Mammary epithelial cell (primary cell): ENCODE data around the gene PAPSS2.

ENCODE experiments used
- CTCF ChIP-seq, 2 donors: IDR thresholded peaks in 1 of 2; conservative IDR thresholded peaks in 1 of 2; 2 replicates each; pipeline ENCODE4 v1.5.1; 2011 to 2012; ENCODE audit warnings: inconsistent platforms in 2 of 2, low read length in 2 of 2, mild to moderate bottlenecking in 2 of 2, control low read depth in 1 of 2, low read depth in 1 of 2; ENCODE audit not compliant: insufficient read depth in 1 of 2; ENCODE audit errors: extremely low read depth in 1 of 2
- EZH2 ChIP-seq: IDR thresholded peaks from 2 replicates; pipeline ENCODE4 v1.6.1; 2012; ENCODE audit warnings: low read length, inconsistent platforms, borderline replicate concordance

DNA sequence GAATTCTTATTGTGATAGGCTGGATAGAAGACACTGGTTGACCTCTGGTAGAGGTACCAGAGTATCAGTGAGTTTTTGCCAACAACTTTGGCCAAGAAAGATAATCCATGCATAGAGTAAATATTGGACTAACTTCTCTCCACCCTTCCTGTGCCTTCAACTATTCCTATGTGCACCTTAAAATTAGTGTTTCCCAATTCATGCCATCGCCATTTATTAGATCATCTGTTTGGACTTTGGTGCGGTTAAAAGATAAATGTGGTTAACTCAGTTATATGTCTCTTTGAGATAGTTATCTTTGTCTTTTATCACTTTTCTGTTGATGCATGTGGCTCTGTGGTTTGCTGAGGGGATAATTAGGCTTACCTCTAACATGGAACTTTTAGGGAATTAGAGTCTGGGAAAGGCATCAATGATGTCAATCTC is 4.6 kb downstream of the PAPSS2 start:
- TF ChIP-seq CTCF (conservative IDR thresholded peaks at IDR 0.05 in 1 of 2, IDR thresholded peaks at IDR 0.05 in 1 of 2; ENCODE audit: extremely low read depth in 1 of 2, insufficient read depth in 1 of 2, low read depth in 1 of 2, low read length in 2 of 2): no peak
- TF ChIP-seq EZH2: no peak
